Measurements from ENCODE around the gene TRA2A.
"Not testable (repeated sequence)": the region's sequence is repeated elsewhere in the genome, so short reads cannot be mapped to it uniquely, and the experiment has no call there.

Gene TRA2A

DNA sequence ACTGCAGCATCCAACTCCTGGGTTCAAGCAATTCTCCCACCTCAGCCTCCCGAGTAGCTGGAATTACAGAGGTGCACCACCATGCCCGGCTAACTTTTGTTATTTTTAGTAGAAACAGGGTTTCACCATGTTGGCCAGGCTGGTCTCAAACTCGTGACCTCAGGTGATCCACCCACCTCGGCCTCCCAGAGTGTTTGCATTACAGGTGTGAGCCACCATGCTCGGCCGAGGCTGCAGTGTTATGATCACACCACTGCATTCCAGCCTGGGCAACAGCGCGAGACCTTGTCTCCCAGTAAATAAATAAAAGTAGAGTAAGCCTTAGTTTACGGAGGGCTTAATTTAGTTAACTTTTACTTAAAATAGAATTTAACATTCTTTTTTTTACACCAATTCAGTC, 37.8 kb downstream of the TRA2A start:
- no peaks in the 10 kb centered on the region for H3K36me3 ChIP-seq (ENCODE audit: control insufficient read depth, insufficient read depth, low read length)
- H3K9me3 ChIP-seq (ENCODE audit: control insufficient read depth, insufficient read depth, low read length), result no peaks in the 10 kb centered on the region
- H3K4me1 ChIP-seq (ENCODE audit: control insufficient read depth, insufficient read depth, low read length), result no peaks in the 10 kb centered on the region
- H3K27ac ChIP-seq (ENCODE audit: low read depth, low read length), result no peak overlapping the region
- no peak overlapping the region for H3K9ac ChIP-seq (ENCODE audit: low read depth, low read length)
- no peak overlapping the region for H3K4me3 ChIP-seq (ENCODE audit: low read depth, low read length)
- H3K27me3 ChIP-seq (ENCODE audit: control insufficient read depth, insufficient read depth, low read length), result no peaks in the 10 kb centered on the region

DNA sequence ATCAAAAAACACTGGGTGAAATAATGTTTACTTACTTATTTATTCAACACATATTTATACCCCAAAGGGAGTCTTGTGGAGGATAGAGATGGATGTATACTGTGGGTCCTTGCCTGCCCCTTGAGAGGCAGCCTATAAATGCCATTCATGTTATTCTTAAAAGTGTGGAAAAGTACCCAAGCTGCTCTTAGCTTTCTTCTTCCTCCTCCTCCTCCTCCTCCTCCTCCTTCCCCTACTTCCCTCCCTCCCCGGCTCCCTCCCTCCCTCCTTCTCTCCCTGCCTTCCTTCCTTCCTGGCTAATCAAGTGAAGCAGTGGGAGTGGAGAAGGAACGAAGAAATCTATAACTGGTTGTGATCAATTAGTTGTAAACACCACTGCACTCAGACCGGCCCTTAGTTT, 40.3 kb downstream of the TRA2A start:
- H3K4me1 ChIP-seq (ENCODE audit: control insufficient read depth, insufficient read depth, low read length), result no peaks in the 10 kb centered on the region
- H3K36me3 ChIP-seq (ENCODE audit: control insufficient read depth, insufficient read depth, low read length), result no peaks in the 10 kb centered on the region
- H3K9me3 ChIP-seq (ENCODE audit: control insufficient read depth, insufficient read depth, low read length), result no peaks in the 10 kb centered on the region
- H3K4me3 ChIP-seq (ENCODE audit: low read depth, low read length), result 0 out of 2 replicates have a peak overlapping the region, but pooled peaks have one; percentile 55
- H3K27me3 ChIP-seq (ENCODE audit: control insufficient read depth, insufficient read depth, low read length), result no peaks in the 10 kb centered on the region
- H3K27ac ChIP-seq (ENCODE audit: low read depth, low read length), result no peak overlapping the region
- H3K9ac ChIP-seq (ENCODE audit: low read depth, low read length), result no peak overlapping the region

GRCh38 chr7:23490357-23491135, 41.2 kb downstream of the TRA2A start:
- Histone ChIP-seq H3K4me3 (ENCODE audit: low read depth, low read length) (peak overlapping the region; percentile 55), H3K4me1 (ENCODE audit: control insufficient read depth, insufficient read depth, low read length) (peaks cover 8% of the 10 kb centered on the region)

DNA sequence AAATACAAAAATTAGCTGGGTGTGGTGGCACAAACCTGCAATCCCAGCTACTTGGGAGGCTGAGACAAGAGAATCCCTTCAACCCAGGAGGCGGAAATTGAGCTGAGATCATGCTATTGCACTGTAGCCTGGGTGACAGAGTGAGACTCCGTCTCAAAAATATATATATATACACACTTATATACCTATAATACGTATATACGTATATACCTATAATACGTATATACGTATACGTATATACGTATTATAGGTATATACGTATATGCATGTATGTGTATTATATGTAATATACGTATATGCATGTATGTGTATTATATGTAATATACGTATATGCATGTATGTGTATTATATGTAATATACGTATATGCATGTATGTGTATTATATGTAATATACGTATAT, 43.1 kb downstream of the TRA2A start:
- not testable (repeated sequence) for H3K9ac ChIP-seq (ENCODE audit: low read depth, low read length); H3K4me3 ChIP-seq (ENCODE audit: low read depth, low read length); H3K9me3 ChIP-seq (ENCODE audit: control insufficient read depth, insufficient read depth, low read length); H3K27ac ChIP-seq (ENCODE audit: low read depth, low read length); H3K4me1 ChIP-seq (ENCODE audit: control insufficient read depth, insufficient read depth, low read length); H3K36me3 ChIP-seq (ENCODE audit: control insufficient read depth, insufficient read depth, low read length); H3K27me3 ChIP-seq (ENCODE audit: control insufficient read depth, insufficient read depth, low read length)

More at GRCh38 chr7:23490357-23491135, 41.2 kb downstream of the TRA2A start:
- H3K27ac ChIP-seq (ENCODE audit: low read depth, low read length), result no peak overlapping the region
- H3K9me3 ChIP-seq (ENCODE audit: control insufficient read depth, insufficient read depth, low read length), result no peaks in the 10 kb centered on the region
- no peaks in the 10 kb centered on the region for H3K27me3 ChIP-seq (ENCODE audit: control insufficient read depth, insufficient read depth, low read length)
- H3K9ac ChIP-seq (ENCODE audit: low read depth, low read length), result 0 out of 2 replicates have a peak overlapping the region, but pooled peaks have one; percentile 12
- H3K36me3 ChIP-seq (ENCODE audit: control insufficient read depth, insufficient read depth, low read length), result no peaks in the 10 kb centered on the region

GRCh38 chr7:23487670-23488069, 44.1 kb downstream of the TRA2A start:
- Histone ChIP-seq H3K27me3 (ENCODE audit: control insufficient read depth, insufficient read depth, low read length) (no peaks in the 10 kb centered on the region), H3K36me3 (ENCODE audit: control insufficient read depth, insufficient read depth, low read length) (no peaks in the 10 kb centered on the region), H3K4me1 (ENCODE audit: control insufficient read depth, insufficient read depth, low read length) (peaks cover 8% of the 10 kb centered on the region), H3K27ac (ENCODE audit: low read depth, low read length) (no peak overlapping the region), H3K9me3 (ENCODE audit: control insufficient read depth, insufficient read depth, low read length) (no peaks in the 10 kb centered on the region), H3K9ac (ENCODE audit: low read depth, low read length) (no peak overlapping the region), H3K4me3 (ENCODE audit: low read depth, low read length) (no peak overlapping the region)

DNA sequence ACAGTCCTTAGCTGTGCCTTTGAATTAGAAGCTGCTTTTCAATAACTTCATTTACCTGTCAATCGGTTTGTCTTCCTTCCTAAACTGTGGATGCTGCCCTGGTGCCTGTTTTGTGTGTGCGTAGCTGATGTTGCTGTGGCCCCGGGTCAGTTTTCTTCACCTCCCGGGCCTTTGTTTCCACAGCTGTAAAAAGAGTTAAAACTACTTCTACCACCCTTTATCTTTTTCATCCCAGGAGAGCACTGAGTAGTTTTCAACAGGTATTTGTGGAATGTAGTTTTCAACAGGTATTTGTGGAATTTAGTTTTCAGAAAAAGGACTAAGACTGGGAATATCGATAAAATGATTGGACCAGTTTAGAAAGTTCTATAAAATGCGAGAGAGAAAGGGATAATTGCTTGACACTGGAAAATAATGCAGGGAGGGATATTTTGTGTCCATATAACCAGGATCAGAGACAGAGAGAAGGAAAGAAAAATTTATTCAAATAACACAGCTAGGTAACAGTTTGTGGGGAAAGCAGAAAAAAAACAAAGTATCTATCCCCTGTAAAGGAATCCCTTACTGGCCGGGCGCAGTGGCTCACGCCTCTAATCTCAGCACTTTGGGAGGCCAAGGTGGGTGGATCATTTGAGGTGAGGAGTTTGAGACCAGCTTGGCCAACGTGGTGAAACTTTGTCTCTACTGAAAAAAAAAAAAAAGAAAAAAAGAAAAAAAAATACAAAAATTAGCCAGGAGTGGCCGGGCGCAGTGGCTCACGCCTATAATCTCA, 45.6 kb downstream of the TRA2A start:
- H3K4me1 ChIP-seq (ENCODE audit: control insufficient read depth, insufficient read depth, low read length), result peaks cover 12% of the 10 kb centered on the region
- no peaks in the 10 kb centered on the region for H3K9me3 ChIP-seq (ENCODE audit: control insufficient read depth, insufficient read depth, low read length)
- peak overlapping the region; percentile 46 for H3K27ac ChIP-seq (ENCODE audit: low read depth, low read length)
- H3K36me3 ChIP-seq (ENCODE audit: control insufficient read depth, insufficient read depth, low read length), result no peaks in the 10 kb centered on the region
- H3K4me3 ChIP-seq (ENCODE audit: low read depth, low read length), result no peak overlapping the region
- H3K9ac ChIP-seq (ENCODE audit: low read depth, low read length), result no peak overlapping the region
- no peaks in the 10 kb centered on the region for H3K27me3 ChIP-seq (ENCODE audit: control insufficient read depth, insufficient read depth, low read length)

- no peak overlapping the region for H3K27ac ChIP-seq (ENCODE audit: low read depth, low read length)
- H3K27me3 ChIP-seq (ENCODE audit: control insufficient read depth, insufficient read depth, low read length), result no peaks in the 10 kb centered on the region
- no peak overlapping the region for H3K4me3 ChIP-seq (ENCODE audit: low read depth, low read length)
- peaks cover 17% of the 10 kb centered on the region for H3K4me1 ChIP-seq (ENCODE audit: control insufficient read depth, insufficient read depth, low read length)
- no peaks in the 10 kb centered on the region; the same call in 1 of the 2 replicates for H3K36me3 ChIP-seq (ENCODE audit: control insufficient read depth, insufficient read depth, low read length)
- H3K9ac ChIP-seq (ENCODE audit: low read depth, low read length), result no peak overlapping the region
- no peaks in the 10 kb centered on the region for H3K9me3 ChIP-seq (ENCODE audit: control insufficient read depth, insufficient read depth, low read length)
These were observed 49.1 kb downstream of the TRA2A start for GRCh38 chr7:23482686-23483085.

GRCh38 chr7:23477962-23478866, 53.6 kb downstream of the TRA2A start:
- H3K4me1 ChIP-seq (ENCODE audit: control insufficient read depth, insufficient read depth, low read length), result peaks cover 24% of the 10 kb centered on the region
- H3K27me3 ChIP-seq (ENCODE audit: control insufficient read depth, insufficient read depth, low read length), result no peaks in the 10 kb centered on the region
- H3K4me3 ChIP-seq (ENCODE audit: low read depth, low read length), result no peak overlapping the region
- no peak overlapping the region for H3K9ac ChIP-seq (ENCODE audit: low read depth, low read length)
- H3K9me3 ChIP-seq (ENCODE audit: control insufficient read depth, insufficient read depth, low read length), result no peaks in the 10 kb centered on the region
- no peaks in the 10 kb centered on the region; the same call in 1 of the 2 replicates for H3K36me3 ChIP-seq (ENCODE audit: control insufficient read depth, insufficient read depth, low read length)
- no peak overlapping the region for H3K27ac ChIP-seq (ENCODE audit: low read depth, low read length)

DNA sequence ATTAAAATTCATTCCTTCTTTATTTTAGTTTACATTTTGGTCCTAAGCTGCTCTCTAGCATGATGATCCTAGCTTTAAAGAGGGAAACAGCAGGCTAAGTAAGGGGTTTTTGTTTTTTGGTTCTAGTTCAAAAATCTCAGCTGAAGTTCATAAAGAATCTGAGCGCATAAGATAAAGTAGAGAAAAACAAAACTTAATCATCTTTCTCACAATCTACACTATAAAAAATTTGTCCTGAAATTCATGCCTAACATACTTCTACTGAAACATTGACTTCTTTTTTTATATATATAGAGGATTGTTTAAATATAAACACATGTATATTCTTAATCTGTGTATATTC, 54.7 kb downstream of the TRA2A start:
- H3K4me1 ChIP-seq (ENCODE audit: control insufficient read depth, insufficient read depth, low read length), result peaks cover 31% of the 10 kb centered on the region
- H3K4me3 ChIP-seq (ENCODE audit: low read depth, low read length), result peak overlapping the region; percentile 95
- no peak overlapping the region for H3K9ac ChIP-seq (ENCODE audit: low read depth, low read length)
- H3K27ac ChIP-seq (ENCODE audit: low read depth, low read length), result peak overlapping the region; percentile 100
- H3K9me3 ChIP-seq (ENCODE audit: control insufficient read depth, insufficient read depth, low read length), result no peaks in the 10 kb centered on the region
- H3K36me3 ChIP-seq (ENCODE audit: control insufficient read depth, insufficient read depth, low read length), result no peaks in the 10 kb centered on the region; the same call in 1 of the 2 replicates
- no peaks in the 10 kb centered on the region for H3K27me3 ChIP-seq (ENCODE audit: control insufficient read depth, insufficient read depth, low read length)

- peak overlapping the region; percentile 95 for H3K4me3 ChIP-seq (ENCODE audit: low read depth, low read length)
- peaks cover 28% of the 10 kb centered on the region for H3K4me1 ChIP-seq (ENCODE audit: control insufficient read depth, insufficient read depth, low read length)
- no peaks in the 10 kb centered on the region for H3K27me3 ChIP-seq (ENCODE audit: control insufficient read depth, insufficient read depth, low read length)
- peak overlapping the region; percentile 100 for H3K27ac ChIP-seq (ENCODE audit: low read depth, low read length)
- H3K9ac ChIP-seq (ENCODE audit: low read depth, low read length), result peak overlapping the region; percentile 94
- H3K36me3 ChIP-seq (ENCODE audit: control insufficient read depth, insufficient read depth, low read length), result no peaks in the 10 kb centered on the region; the same call in 1 of the 2 replicates
- no peaks in the 10 kb centered on the region for H3K9me3 ChIP-seq (ENCODE audit: control insufficient read depth, insufficient read depth, low read length)
These were observed 55.3 kb downstream of the TRA2A start for GRCh38 chr7:23476286-23477156.
